SJSA1 (cell line): ENCODE measurements around the gene AP2M1. TPM values are rescaled to one million over a fixed set of nuclear protein-coding genes. Genes with fewer than 3 reads are reported as not detected.

Source experiments
- DNase-seq, 2 experiments: peaks; one replicate each; pipeline ENCODE4 v3.0.0-alpha.2; 2015 to 2020; ENCODE audit warnings: low spot score in 2 of 2, low read depth in 1 of 2
- H3K27ac ChIP-seq: fragments of 250-450 bp; sonication (Bioruptor Pico); 2 replicates; pipeline ENCODE4 v1.5.1; 2020; ENCODE audit warnings: mild to moderate bottlenecking, moderate library complexity
- H3K27me3 ChIP-seq: fragments of 250-450 bp; sonication (Bioruptor Pico); replicated peaks from 2 replicates; pipeline ENCODE4 v1.5.1; 2020; ENCODE audit warnings: mild to moderate bottlenecking, moderate library complexity
- H3K36me3 ChIP-seq: fragments of 250-450 bp; sonication (Bioruptor Pico); 2 replicates; pipeline ENCODE4 v1.5.1; 2020; ENCODE audit warnings: mild to moderate bottlenecking
- H3K4me1 ChIP-seq: fragments of 250-450 bp; sonication (Bioruptor Pico); replicated peaks from 2 replicates; pipeline ENCODE4 v1.6.1; 2021; ENCODE audit warnings: mild to moderate bottlenecking
- H3K4me3 ChIP-seq: fragments of 250-450 bp; sonication (Bioruptor Pico); 2 replicates; pipeline ENCODE4 v1.5.1; 2020; ENCODE audit warnings: mild to moderate bottlenecking
- H3K9me3 ChIP-seq: fragments of 250-450 bp; sonication (Bioruptor Pico); replicated peaks from 2 replicates; pipeline ENCODE4 v1.5.1; 2020; ENCODE audit warnings: mild to moderate bottlenecking
- total RNA-seq: library from RNA; depleted of rRNA; stranded (reverse); fragments of >200 nt; shearing (Covaris generic); gene quantifications from 2 replicates; pipeline ENCODE4 v1.2.3, GENCODE V29; 2014

Gene AP2M1
- total RNA-seq, 1 experiment from 2014 or later = 609 TPM

GRCh38 chr3:184196536-184196935 is 21.9 kb downstream of the AP2M1 start:
- Histone ChIP-seq H3K36me3 (peaks cover 36% of the 10 kb centered on the region), H3K4me3 (no peak overlapping the region), H3K9me3 (no peaks in the 10 kb centered on the region), H3K27ac (no peak overlapping the region), H3K27me3 (no peaks in the 10 kb centered on the region; the same call in 1 of the 2 replicates), H3K4me1 (no peaks in the 10 kb centered on the region)
- no peak for DNase-seq

GRCh38 chr3:184198509-184198908 is 23.9 kb downstream of the AP2M1 start:
- Histone ChIP-seq H3K36me3 (peaks cover 18% of the 10 kb centered on the region), H3K4me1 (no peaks in the 10 kb centered on the region), H3K9me3 (no peaks in the 10 kb centered on the region), H3K27ac (no peak overlapping the region), H3K4me3 (no peak overlapping the region), H3K27me3 (no peaks in the 10 kb centered on the region; the same call in 1 of the 2 replicates)
- DNase-seq = no peak

GRCh38 chr3:184200825-184201224 is 26.2 kb downstream of the AP2M1 start:
- H3K4me3 ChIP-seq = no peak overlapping the region
- H3K27ac ChIP-seq = no peak overlapping the region
- no peaks in the 10 kb centered on the region for H3K9me3 ChIP-seq
- no peaks in the 10 kb centered on the region; the same call in 1 of the 2 replicates for H3K36me3 ChIP-seq
- peaks cover 3% of the 10 kb centered on the region; the same call in 1 of the 2 replicates for H3K27me3 ChIP-seq
- H3K4me1 ChIP-seq = no peaks in the 10 kb centered on the region
- DNase-seq = no peak

GRCh38 chr3:184203526-184203925 is 28.9 kb downstream of the AP2M1 start:
- Histone ChIP-seq H3K9me3 (no peaks in the 10 kb centered on the region), H3K36me3 (no peaks in the 10 kb centered on the region), H3K4me3 (no peak overlapping the region), H3K4me1 (no peaks in the 10 kb centered on the region), H3K27ac (no peak overlapping the region), H3K27me3 (peaks cover 18% of the 10 kb centered on the region; the same call in 1 of the 2 replicates)
- no peak for DNase-seq

GRCh38 chr3:184209146-184209923 is 34.7 kb downstream of the AP2M1 start:
- Histone ChIP-seq H3K4me1 (no peaks in the 10 kb centered on the region), H3K27me3 (peaks cover 18% of the 10 kb centered on the region; the same call in 1 of the 2 replicates), H3K27ac (no peak overlapping the region), H3K9me3 (no peaks in the 10 kb centered on the region), H3K36me3 (no peaks in the 10 kb centered on the region), H3K4me3 (no peak overlapping the region)
- DNase-seq = no peak

- H3K36me3 ChIP-seq = no peaks in the 10 kb centered on the region
- H3K27ac ChIP-seq = no peak overlapping the region
- H3K27me3 ChIP-seq = peaks cover 16% of the 10 kb centered on the region
- no peak for DNase-seq
- no peaks in the 10 kb centered on the region for H3K9me3 ChIP-seq
- no peak overlapping the region for H3K4me3 ChIP-seq
- H3K4me1 ChIP-seq = no peaks in the 10 kb centered on the region
Measured at GRCh38 chr3:184211297-184211696, 36.6 kb downstream of the AP2M1 start.

- H3K9me3 ChIP-seq = no peaks in the 10 kb centered on the region
- H3K27ac ChIP-seq = no peak overlapping the region
Measured at GRCh38 chr3:184211718-184212117, 37.1 kb downstream of the AP2M1 start.

GRCh38 chr3:184218814-184219213 is 44.2 kb downstream of the AP2M1 start:
- no peaks in the 10 kb centered on the region for H3K36me3 ChIP-seq
- DNase-seq = no peak
- peaks cover 4% of the 10 kb centered on the region; the same call in 1 of the 2 replicates for H3K4me1 ChIP-seq

More at GRCh38 chr3:184211718-184212117, 37.1 kb downstream of the AP2M1 start:
- Histone ChIP-seq H3K4me1 (no peaks in the 10 kb centered on the region), H3K4me3 (no peak overlapping the region), H3K27me3 (peaks cover 13% of the 10 kb centered on the region), H3K36me3 (no peaks in the 10 kb centered on the region)
- DNase-seq = no peak

GRCh38 chr3:184222521-184222920 is 47.9 kb downstream of the AP2M1 start:
- Histone ChIP-seq H3K4me1 (peaks cover 4% of the 10 kb centered on the region; the same call in 1 of the 2 replicates), H3K4me3 (no peak overlapping the region), H3K36me3 (no peaks in the 10 kb centered on the region), H3K9me3 (no peaks in the 10 kb centered on the region), H3K27me3 (no peaks in the 10 kb centered on the region; the same call in 1 of the 2 replicates), H3K27ac (no peak overlapping the region)
- DNase-seq = no peak

More at GRCh38 chr3:184218814-184219213, 44.2 kb downstream of the AP2M1 start:
- H3K27me3 ChIP-seq = peaks cover 4% of the 10 kb centered on the region; the same call in 1 of the 2 replicates
- H3K9me3 ChIP-seq = no peaks in the 10 kb centered on the region
- H3K4me3 ChIP-seq = no peak overlapping the region
- H3K27ac ChIP-seq = no peak overlapping the region

- Histone ChIP-seq H3K36me3 (no peaks in the 10 kb centered on the region), H3K4me3 (no peak overlapping the region), H3K27me3 (peaks cover 7% of the 10 kb centered on the region), H3K27ac (no peak overlapping the region), H3K9me3 (0 out of 2 replicates have a peak, but pooled peaks cover 3% of the 10 kb centered on the region), H3K4me1 (peaks cover 4% of the 10 kb centered on the region; the same call in 1 of the 2 replicates)
- no peak for DNase-seq
Measured at GRCh38 chr3:184223946-184224345, 49.3 kb downstream of the AP2M1 start.

- Histone ChIP-seq H3K9me3 (peaks cover 3% of the 10 kb centered on the region; the same call in 1 of the 2 replicates), H3K27me3 (peaks cover 42% of the 10 kb centered on the region), H3K27ac (no peak overlapping the region), H3K4me1 (peaks cover 18% of the 10 kb centered on the region), H3K36me3 (no peaks in the 10 kb centered on the region), H3K4me3 (no peak overlapping the region)
- no peak for DNase-seq
Measured at GRCh38 chr3:184227481-184227935, 52.9 kb downstream of the AP2M1 start.

- Histone ChIP-seq H3K27ac (no peak overlapping the region), H3K9me3 (peaks cover 3% of the 10 kb centered on the region; the same call in 1 of the 2 replicates), H3K36me3 (no peaks in the 10 kb centered on the region), H3K4me1 (peaks cover 18% of the 10 kb centered on the region), H3K27me3 (peaks cover 42% of the 10 kb centered on the region), H3K4me3 (no peak overlapping the region)
- DNase-seq = no peak
Measured at GRCh38 chr3:184228376-184229137, 53.9 kb downstream of the AP2M1 start.

- peak; percentile 45 to 64 for DNase-seq
- no peaks in the 10 kb centered on the region for H3K36me3 ChIP-seq
- no peak within 1 kb of the TSS for H3K27ac ChIP-seq
- peaks cover 42% of the 10 kb centered on the region for H3K27me3 ChIP-seq
- peaks cover 3% of the 10 kb centered on the region; the same call in 1 of the 2 replicates for H3K9me3 ChIP-seq
- peak within 1 kb of the TSS; percentile 24 for H3K4me3 ChIP-seq
- H3K4me1 ChIP-seq = peaks cover 18% of the 10 kb centered on the region
Measured at GRCh38 chr3:184229394-184230080, 54.9 kb downstream of the AP2M1 start, which contains the start of gene VWA5B2. TSS of gene VWA5B2 (plus strand) at chr3:184229585. CDS start at chr3:184230529, 944 bp downstream.
